ENCODE results near the gene ATP8A2. TPM values are rescaled to one million over a fixed set of nuclear protein-coding genes. Genes with fewer than 3 reads are reported as not detected.

The ATP8A2 gene
- total and polyA plus RNA-seq, 2 of the 4 experiments (the other 2 are of a cell fraction): 0.02 to 0.18 TPM

DNA sequence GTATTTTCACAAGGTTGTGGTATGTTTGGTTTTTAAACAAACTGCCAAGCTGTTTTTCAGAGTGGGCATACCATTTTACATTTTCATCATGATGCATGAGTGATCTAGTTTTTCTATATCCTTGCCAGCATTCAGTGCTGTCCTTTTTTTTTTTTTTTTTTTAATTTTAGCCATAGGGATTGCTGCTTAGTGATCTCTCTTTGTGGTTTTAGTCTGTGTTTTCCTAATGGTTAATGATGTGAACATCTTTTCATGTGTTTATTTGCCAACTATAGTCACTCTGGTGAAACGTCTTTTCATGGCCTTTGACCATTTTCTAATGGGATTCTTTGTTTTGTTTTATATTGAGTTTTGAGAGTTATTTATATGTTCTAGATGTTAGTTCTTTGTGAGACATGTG, 620.3 kb downstream of the ATP8A2 start:
- intact Hi-C loops (cut with micrococcal nuclease): no loop called here
- no peak overlapping the region for H4K91ac ChIP-seq (ENCODE audit: insufficient read depth, low read depth, low read length)
- no CpG with 5 or more reads among the region's 1 CpG for WGBS, 2 experiments (ENCODE audit: extremely low coverage in 2 of 2, insufficient read length in 1 of 2)
- no peak overlapping the region for H3K9ac ChIP-seq (ENCODE audit: low read depth, low read length)
- BruUV-seq (replicated peaks): no TSS peak
- H3K18ac ChIP-seq (ENCODE audit: low read depth, low read length): no peak overlapping the region
- no peak overlapping the region for H3K23ac ChIP-seq (ENCODE audit: low read depth, low read length)
- H2AK5ac ChIP-seq (ENCODE audit: low read depth, low read length): no peak overlapping the region
- ATAC-seq (ENCODE audit: low read depth) (no peak), DNase-seq (no peak)
- dilution Hi-C loops (cut with HindIII; ENCODE audit: low sequenced_read_pairs, unreplicated experiment): no loop called here
- CTCF ChIA-PET: interaction anchor here (0.6 kb wide), 1 partner anchor 981 kb away, joined by 6 read pairs; no protein-coding TSS in a partner anchor
- H3K4ac ChIP-seq (ENCODE audit: low read depth, low read length): no peak overlapping the region
- H3K14ac ChIP-seq (replicated peaks; ENCODE audit: low read depth, low read length): no peak overlapping the region
- H3K4me1 ChIP-seq (ENCODE audit: control insufficient read depth, insufficient read depth, low read length): no peaks in the 10 kb centered on the region
- no peaks in the 10 kb centered on the region for H3K36me3 ChIP-seq (ENCODE audit: control insufficient read depth, insufficient read depth, low read length)
- no peaks in the 10 kb centered on the region for H3K9me3 ChIP-seq (ENCODE audit: control insufficient read depth, insufficient read depth, low read length)
- H3K27ac ChIP-seq (ENCODE audit: insufficient read depth, low read length): no peak overlapping the region
- no peak overlapping the region for H4K8ac ChIP-seq (ENCODE audit: low read depth in 2 of 2, low read length in 2 of 2)
- no peak overlapping the region for H3K4me3 ChIP-seq (ENCODE audit: insufficient read depth, low read depth, low read length)
- H4K5ac ChIP-seq (ENCODE audit: low read depth, low read length): no peak overlapping the region
- H3K79me1 ChIP-seq (ENCODE audit: low read depth in 1 of 2, low read length in 2 of 2): no peaks in the 10 kb centered on the region
- no peak for TF ChIP-seq SMC3 (IDR thresholded peaks at IDR 0.05; ENCODE audit: low read depth, low read length)
- no peak for TF ChIP-seq RFX5 (IDR thresholded peaks at IDR 0.05; ENCODE audit: low read depth, low read length)
- no peak for TF ChIP-seq CEBPB (IDR thresholded peaks at IDR 0.05; ENCODE audit: low read depth, low read length)
- no peak for TF ChIP-seq POLR2A (IDR thresholded peaks at IDR 0.05; ENCODE audit: low read depth, low read length)
- no peak for TF ChIP-seq BHLHE40 (IDR thresholded peaks at IDR 0.05; ENCODE audit: low read depth, low read length)
- H3K4me2 ChIP-seq (ENCODE audit: low read depth, low read length): no peak overlapping the region
- H3K9me1 ChIP-seq (ENCODE audit: insufficient read depth, low read length): no peaks in the 10 kb centered on the region
- POLR2A ChIA-PET (ENCODE audit: unreplicated experiment): no interaction called here
- H3K56ac ChIP-seq (ENCODE audit: extremely low read depth, insufficient read depth, low read length): no peak overlapping the region
- no peak overlapping the region for H2BK5ac ChIP-seq (ENCODE audit: low read depth, low read length, poor library complexity, severe bottlenecking)
- no peak overlapping the region for H2BK15ac ChIP-seq (ENCODE audit: low read depth, low read length)
- no peak overlapping the region for H2BK120ac ChIP-seq (ENCODE audit: low read depth, low read length)
- no peaks in the 10 kb centered on the region for H4K20me1 ChIP-seq (ENCODE audit: insufficient read depth, low read length)
- in situ Hi-C loops (cut with MboI; ENCODE audit: low sequenced_read_pairs): no loop called here
- H2BK20ac ChIP-seq (ENCODE audit: low read depth, low read length): no peak overlapping the region
- no peak overlapping the region for H2AK9ac ChIP-seq (replicated peaks; ENCODE audit: low read depth, low read length, poor library complexity)
- H2AFZ ChIP-seq (replicated peaks; ENCODE audit: low read length, poor library complexity): no peak overlapping the region
- H3K27me3 ChIP-seq (ENCODE audit: control insufficient read depth, insufficient read depth, low read length): no peaks in the 10 kb centered on the region
